ENCODE data around the gene LYPD6B.

DNA sequence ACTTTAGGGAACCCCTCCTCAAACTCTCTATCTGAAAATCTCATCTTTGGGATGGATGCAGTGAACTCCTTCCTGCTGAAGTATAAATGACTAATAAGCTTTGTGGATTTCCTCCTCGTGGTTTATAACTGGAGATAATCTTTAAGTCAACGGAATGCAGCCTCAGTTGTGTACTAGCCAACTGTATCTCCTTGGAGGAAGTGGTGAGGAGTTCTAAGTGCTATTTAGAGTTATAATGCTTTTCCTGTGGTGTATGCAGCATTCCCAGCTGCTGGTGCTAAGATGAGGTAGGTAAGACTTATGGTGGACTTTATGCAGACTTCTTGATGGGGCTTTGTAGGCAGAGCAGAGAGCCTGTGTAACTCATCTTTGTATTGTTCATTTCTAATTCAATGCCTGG lies 90.9 kb downstream of the LYPD6B start:
- TF ChIP-seq, protein P1, sequence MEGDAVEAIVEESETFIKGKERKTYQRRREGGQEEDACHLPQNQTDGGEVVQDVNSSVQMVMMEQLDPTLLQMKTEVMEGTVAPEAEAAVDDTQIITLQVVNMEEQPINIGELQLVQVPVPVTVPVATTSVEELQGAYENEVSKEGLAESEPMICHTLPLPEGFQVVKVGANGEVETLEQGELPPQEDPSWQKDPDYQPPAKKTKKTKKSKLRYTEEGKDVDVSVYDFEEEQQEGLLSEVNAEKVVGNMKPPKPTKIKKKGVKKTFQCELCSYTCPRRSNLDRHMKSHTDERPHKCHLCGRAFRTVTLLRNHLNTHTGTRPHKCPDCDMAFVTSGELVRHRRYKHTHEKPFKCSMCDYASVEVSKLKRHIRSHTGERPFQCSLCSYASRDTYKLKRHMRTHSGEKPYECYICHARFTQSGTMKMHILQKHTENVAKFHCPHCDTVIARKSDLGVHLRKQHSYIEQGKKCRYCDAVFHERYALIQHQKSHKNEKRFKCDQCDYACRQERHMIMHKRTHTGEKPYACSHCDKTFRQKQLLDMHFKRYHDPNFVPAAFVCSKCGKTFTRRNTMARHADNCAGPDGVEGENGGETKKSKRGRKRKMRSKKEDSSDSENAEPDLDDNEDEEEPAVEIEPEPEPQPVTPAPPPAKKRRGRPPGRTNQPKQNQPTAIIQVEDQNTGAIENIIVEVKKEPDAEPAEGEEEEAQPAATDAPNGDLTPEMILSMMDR (IDR thresholded peaks at IDR 0.05; ENCODE audit: low read length), result no peak
- TF ChIP-seq EZH2 (optimal IDR thresholded peaks at IDR 0.05; ENCODE audit: low read depth, low read length), result no peak
